Suprapubic skin (tissue), 4 donors: ENCODE data around the gene PTPRD. TPM values are rescaled to one million over a fixed set of nuclear protein-coding genes. Genes with fewer than 3 reads are reported as not detected.
"Not testable (repeated sequence)": the region's sequence is repeated elsewhere in the genome, so short reads cannot be mapped to it uniquely, and the experiment has no call there.

Source experiments
- DNase-seq, 2 donors: peaks; one replicate each; pipeline ENCODE4 v3.0.0-alpha.2; 2019; ENCODE audit warnings: low spot score in 2 of 2
- H3K27ac ChIP-seq: fragments of 200-600 bp; sonication (generic); one replicate; pipeline ENCODE4 v1.5.1; 2019
- H3K27me3 ChIP-seq: fragments of 200-600 bp; sonication (generic); one replicate; pipeline ENCODE4 v1.5.1; 2019
- H3K36me3 ChIP-seq: fragments of 200-600 bp; sonication (generic); one replicate; pipeline ENCODE4 v1.5.1; 2019
- H3K4me1 ChIP-seq: fragments of 200-600 bp; sonication (generic); one replicate; pipeline ENCODE4 v1.5.1; 2019
- H3K4me3 ChIP-seq: fragments of 200-600 bp; sonication (generic); one replicate; pipeline ENCODE4 v1.5.1; 2019; ENCODE audit warnings: mild to moderate bottlenecking
- H3K9me3 ChIP-seq: fragments of 200-600 bp; sonication (generic); one replicate; pipeline ENCODE4 v1.5.1; 2019
- EP300 ChIP-seq: sonication (generic); formaldehyde crosslinking; IDR thresholded peaks from one replicate; pipeline ENCODE4 v1.6.1; 2017; ENCODE audit warnings: antibody characterized with exemption
- POLR2A ChIP-seq, 2 donors: fragments of 450-650 bp; IDR thresholded peaks; one replicate each; pipeline ENCODE4 v1.6.1; 2017; ENCODE audit warnings: antibody characterized with exemption in 2 of 2, mild to moderate bottlenecking in 2 of 2, moderate library complexity in 2 of 2
- POLR2AphosphoS5 ChIP-seq, 3 donors: sonication (generic); formaldehyde crosslinking; IDR thresholded peaks; one replicate each; pipeline ENCODE4 v1.6.1; 2017; ENCODE audit warnings: antibody characterized with exemption in 3 of 3
- WGBS: methylation state at CpG from one replicate; pipeline ENCODE4 v1.1.5; 2018; 5-methylcytosine and 5-hydroxymethylcytosine counted together
- total RNA-seq, 4 donors: library from RNA; depleted of rRNA; stranded (reverse); fragments of >200 nt; gene quantifications; one replicate each; pipeline ENCODE4 v1.1.0, GENCODE V29; 2016
- TF ChIP-seq, protein P1 (sequence below), 2 donors: fragments of 200-600 bp in 1 of 2; fragments of 450-650 bp in 1 of 2; sonication (generic) in 1 of 2; IDR thresholded peaks; one replicate each; pipeline ENCODE4 v1.5.1; 2016 to 2019; ENCODE audit warnings: antibody characterized with exemption in 2 of 2, mild to moderate bottlenecking in 1 of 2, moderate library complexity in 1 of 2

PTPRD gene
- total RNA-seq, 4 donors from 2014 or later, result 0.49 to 3.3 (median 2.5) TPM

DNA sequence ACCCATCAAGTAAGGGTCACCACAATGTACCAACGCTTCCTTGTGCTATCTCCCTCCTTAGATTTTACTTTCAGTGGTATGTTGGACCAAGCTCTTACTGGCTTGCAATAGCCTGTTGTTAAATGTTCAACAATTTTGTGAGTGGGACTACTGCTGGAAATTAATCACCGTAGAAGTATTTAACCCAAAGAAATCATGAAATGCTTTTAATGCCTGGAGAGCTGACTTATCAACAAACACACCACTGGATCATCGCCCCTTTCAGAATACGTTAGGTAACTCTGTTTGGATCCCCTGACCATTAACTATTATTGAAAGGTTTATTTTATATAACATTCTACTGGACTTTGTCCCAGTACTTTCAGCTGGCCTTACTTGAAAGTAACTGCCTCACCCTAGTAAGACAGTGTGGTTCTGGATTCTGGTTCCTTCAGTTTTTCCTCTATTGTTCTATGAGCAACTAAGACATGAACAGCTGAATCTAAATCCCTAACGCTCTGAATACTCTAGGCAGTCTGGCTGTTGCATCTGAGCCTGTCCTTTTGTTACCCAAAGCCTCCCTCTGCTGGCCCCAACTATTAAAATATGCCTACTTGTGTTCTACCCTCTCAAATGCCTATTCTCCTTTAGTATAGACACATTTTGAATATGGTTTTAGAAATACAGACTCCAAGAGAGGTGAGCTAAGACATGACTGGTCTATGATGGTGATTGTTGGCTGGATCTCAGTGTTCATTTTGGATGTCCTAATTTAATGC, 1609.8 kb downstream of the PTPRD start:
- no peaks in the 10 kb centered on the region for H3K4me1 ChIP-seq
- DNase-seq, result no peak
- no peak overlapping the region for H3K27ac ChIP-seq
- H3K4me3 ChIP-seq, result no peak overlapping the region
- H3K36me3 ChIP-seq, result no peaks in the 10 kb centered on the region
- TF ChIP-seq EP300, result no peak
- TF ChIP-seq, protein P1, sequence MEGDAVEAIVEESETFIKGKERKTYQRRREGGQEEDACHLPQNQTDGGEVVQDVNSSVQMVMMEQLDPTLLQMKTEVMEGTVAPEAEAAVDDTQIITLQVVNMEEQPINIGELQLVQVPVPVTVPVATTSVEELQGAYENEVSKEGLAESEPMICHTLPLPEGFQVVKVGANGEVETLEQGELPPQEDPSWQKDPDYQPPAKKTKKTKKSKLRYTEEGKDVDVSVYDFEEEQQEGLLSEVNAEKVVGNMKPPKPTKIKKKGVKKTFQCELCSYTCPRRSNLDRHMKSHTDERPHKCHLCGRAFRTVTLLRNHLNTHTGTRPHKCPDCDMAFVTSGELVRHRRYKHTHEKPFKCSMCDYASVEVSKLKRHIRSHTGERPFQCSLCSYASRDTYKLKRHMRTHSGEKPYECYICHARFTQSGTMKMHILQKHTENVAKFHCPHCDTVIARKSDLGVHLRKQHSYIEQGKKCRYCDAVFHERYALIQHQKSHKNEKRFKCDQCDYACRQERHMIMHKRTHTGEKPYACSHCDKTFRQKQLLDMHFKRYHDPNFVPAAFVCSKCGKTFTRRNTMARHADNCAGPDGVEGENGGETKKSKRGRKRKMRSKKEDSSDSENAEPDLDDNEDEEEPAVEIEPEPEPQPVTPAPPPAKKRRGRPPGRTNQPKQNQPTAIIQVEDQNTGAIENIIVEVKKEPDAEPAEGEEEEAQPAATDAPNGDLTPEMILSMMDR (IDR thresholded peaks at IDR 0.05), result no peak
- 77% methylated on average over 5 of the region's 5 CpGs for WGBS
- H3K9me3 ChIP-seq, result no peaks in the 10 kb centered on the region
- no peaks in the 10 kb centered on the region for H3K27me3 ChIP-seq

DNA sequence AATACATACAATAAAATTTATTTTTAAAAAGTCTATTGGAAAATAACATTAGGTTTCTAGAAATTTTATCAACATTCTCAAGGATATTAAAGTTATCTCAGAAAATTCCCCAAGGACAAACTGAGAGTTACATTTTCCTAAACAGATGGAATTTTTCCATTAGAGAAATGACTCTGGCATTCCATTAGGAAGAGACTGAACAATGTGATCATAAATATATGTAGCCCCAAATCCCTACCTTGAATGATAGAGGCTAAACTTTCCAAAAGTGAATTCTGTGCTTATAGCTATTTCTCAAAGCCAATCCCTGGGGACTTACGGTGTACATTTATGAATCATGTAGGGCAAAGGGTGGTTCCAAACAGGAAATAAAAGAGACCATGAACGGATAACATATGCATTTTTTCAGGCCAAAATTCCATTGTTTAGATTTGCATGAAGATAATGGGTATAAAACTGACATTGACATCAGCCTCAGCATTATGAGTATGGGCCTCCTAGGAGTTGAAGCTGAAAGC, 1632.2 kb downstream of the PTPRD start:
- DNase-seq, result no peak
- 44% methylated on average over 2 of the region's 2 CpGs for WGBS
- Histone ChIP-seq H3K9me3 (no peaks in the 10 kb centered on the region), H3K27me3 (no peaks in the 10 kb centered on the region), H3K4me1 (no peaks in the 10 kb centered on the region), H3K36me3 (no peaks in the 10 kb centered on the region), H3K4me3 (no peak overlapping the region), H3K27ac (no peak overlapping the region)
- TF ChIP-seq, protein P1 (IDR thresholded peaks at IDR 0.05), result no peak
- TF ChIP-seq EP300 (no peak), POLR2A (IDR thresholded peaks at IDR 0.05) (no peak), POLR2AphosphoS5 (IDR thresholded peaks at IDR 0.05) (no peak)

DNA sequence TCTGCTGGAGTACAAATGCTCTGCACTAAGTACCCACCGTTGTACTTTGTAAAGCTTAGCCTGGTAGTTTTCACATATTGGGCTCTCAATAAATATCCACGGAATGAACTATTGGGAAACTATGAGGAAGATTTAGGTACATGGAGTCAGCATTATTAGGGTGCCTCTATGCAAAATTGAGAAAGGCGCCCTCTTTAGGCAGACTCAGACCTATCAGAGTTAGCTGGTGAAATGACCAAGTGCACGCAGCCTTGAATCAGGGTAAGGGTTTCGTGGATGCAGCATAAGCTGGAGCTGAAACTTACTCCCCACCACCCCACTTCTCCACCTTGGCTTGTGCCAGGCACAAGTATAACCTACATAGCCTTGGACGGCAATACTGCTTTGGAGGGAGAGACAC, 1634.5 kb downstream of the PTPRD start:
- Histone ChIP-seq H3K36me3 (no peaks in the 10 kb centered on the region), H3K27me3 (no peaks in the 10 kb centered on the region), H3K9me3 (no peaks in the 10 kb centered on the region), H3K4me3 (no peak overlapping the region), H3K27ac (no peak overlapping the region), H3K4me1 (no peaks in the 10 kb centered on the region)
- TF ChIP-seq POLR2AphosphoS5 (IDR thresholded peaks at IDR 0.05) (no peak), EP300 (no peak), POLR2A (IDR thresholded peaks at IDR 0.05) (no peak)
- TF ChIP-seq, protein P1 (IDR thresholded peaks at IDR 0.05), result no peak
- 87% methylated on average over 6 of the region's 6 CpGs for WGBS
- no peak for DNase-seq

DNA sequence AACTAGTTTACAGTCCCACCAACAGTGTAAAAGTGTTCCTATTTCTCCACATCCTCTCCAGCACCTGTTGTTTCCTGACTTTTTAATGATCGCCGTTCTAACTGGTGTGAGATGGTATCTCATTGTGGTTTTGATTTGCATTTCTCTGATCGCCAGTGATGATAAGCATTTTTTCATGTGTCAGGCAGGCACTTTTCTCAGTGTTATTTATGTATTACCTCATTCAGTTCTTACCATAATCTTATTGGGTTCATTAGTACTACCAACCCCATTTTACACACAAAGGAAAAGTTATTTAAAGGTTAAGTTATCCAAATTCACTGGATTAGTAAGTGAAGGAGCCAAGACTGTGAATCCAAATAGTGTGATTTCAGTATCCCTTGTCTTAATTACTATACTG, 1644.5 kb downstream of the PTPRD start:
- H3K36me3 ChIP-seq, H3K27me3 ChIP-seq, DNase-seq, H3K9me3 ChIP-seq, H3K4me1 ChIP-seq, H3K27ac ChIP-seq, H3K4me3 ChIP-seq: not testable (repeated sequence)
- 51% methylated on average over 3 of the region's 3 CpGs for WGBS

DNA sequence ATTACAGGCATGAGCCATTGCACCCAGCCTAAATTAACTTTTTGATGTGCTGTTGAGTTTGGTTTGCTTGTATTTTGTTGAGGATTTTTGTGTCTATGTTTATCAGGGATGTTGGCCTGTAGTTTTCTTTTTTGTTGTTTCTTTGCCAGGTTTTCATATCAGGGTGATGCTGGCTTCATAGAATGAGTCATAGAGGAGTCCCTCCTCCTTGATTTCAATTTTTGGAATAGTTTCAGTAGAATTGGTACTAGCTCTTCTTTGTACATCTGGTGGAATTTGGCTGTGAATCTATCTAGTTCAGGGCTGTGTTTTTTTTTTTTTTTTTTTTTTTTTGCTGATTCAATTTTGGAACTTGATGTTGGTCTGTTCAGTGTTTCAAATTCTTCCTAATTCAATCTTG, 1648.9 kb downstream of the PTPRD start:
- DNase-seq, result no peak
- no peaks in the 10 kb centered on the region for H3K4me1 ChIP-seq
- H3K36me3 ChIP-seq, result no peaks in the 10 kb centered on the region
- TF ChIP-seq POLR2AphosphoS5 (IDR thresholded peaks at IDR 0.05) (no peak), POLR2A (IDR thresholded peaks at IDR 0.05) (no peak), EP300 (no peak)
- TF ChIP-seq, protein P1 (IDR thresholded peaks at IDR 0.05), result no peak
- no peak overlapping the region for H3K27ac ChIP-seq
- no peaks in the 10 kb centered on the region for H3K27me3 ChIP-seq
- H3K4me3 ChIP-seq, result no peak overlapping the region
- H3K9me3 ChIP-seq, result no peaks in the 10 kb centered on the region

DNA sequence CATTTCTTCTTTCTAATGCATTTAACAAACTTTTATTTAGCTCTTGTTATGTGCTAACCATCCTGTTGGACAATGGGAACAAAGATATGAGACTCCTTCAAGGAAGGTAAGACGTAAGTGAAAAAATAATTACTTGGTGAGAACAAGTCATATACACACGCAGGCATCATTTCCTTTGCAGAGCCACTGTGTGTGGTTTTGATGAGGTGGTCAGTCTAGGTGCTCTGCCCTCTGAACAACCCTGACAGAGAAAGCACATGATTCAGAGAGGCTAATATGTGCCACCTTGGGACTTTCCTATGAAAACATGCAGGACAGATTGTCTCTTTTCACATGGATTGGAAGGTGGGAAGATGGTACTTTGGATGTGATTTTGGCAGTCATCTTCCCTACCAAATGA, 1650.7 kb downstream of the PTPRD start:
- H3K4me1 ChIP-seq, result no peaks in the 10 kb centered on the region
- TF ChIP-seq EP300, result no peak
- no peak for TF ChIP-seq POLR2AphosphoS5 (IDR thresholded peaks at IDR 0.05)
- TF ChIP-seq, protein P1 (IDR thresholded peaks at IDR 0.05), result no peak
- no peak for TF ChIP-seq POLR2A (IDR thresholded peaks at IDR 0.05)

More for the DNA sequence above, 1650.7 kb downstream of the PTPRD start:
- Histone ChIP-seq H3K36me3 (no peaks in the 10 kb centered on the region), H3K27ac (no peak overlapping the region), H3K4me3 (no peak overlapping the region), H3K9me3 (no peaks in the 10 kb centered on the region), H3K27me3 (no peaks in the 10 kb centered on the region)
- WGBS, result 89% methylated on average over 2 of the region's 2 CpGs
- DNase-seq, result no peak
